GM19452 (cell line): ENCODE data around the gene SMYD4.
A peak's percentile ranks its signal among the peaks of the same experiment; 100 is the strongest.
"Not testable (repeated sequence)": the region's sequence is repeated elsewhere in the genome, so short reads cannot be mapped to it uniquely, and the experiment has no call there.

Experiments used
- ATAC-seq: cut with Tn5 transposase; IDR thresholded peaks from one replicate; pipeline ENCODE4 v1.9.1; 2021; ENCODE audit not compliant: unreplicated experiment

Gene SMYD4, protein sequence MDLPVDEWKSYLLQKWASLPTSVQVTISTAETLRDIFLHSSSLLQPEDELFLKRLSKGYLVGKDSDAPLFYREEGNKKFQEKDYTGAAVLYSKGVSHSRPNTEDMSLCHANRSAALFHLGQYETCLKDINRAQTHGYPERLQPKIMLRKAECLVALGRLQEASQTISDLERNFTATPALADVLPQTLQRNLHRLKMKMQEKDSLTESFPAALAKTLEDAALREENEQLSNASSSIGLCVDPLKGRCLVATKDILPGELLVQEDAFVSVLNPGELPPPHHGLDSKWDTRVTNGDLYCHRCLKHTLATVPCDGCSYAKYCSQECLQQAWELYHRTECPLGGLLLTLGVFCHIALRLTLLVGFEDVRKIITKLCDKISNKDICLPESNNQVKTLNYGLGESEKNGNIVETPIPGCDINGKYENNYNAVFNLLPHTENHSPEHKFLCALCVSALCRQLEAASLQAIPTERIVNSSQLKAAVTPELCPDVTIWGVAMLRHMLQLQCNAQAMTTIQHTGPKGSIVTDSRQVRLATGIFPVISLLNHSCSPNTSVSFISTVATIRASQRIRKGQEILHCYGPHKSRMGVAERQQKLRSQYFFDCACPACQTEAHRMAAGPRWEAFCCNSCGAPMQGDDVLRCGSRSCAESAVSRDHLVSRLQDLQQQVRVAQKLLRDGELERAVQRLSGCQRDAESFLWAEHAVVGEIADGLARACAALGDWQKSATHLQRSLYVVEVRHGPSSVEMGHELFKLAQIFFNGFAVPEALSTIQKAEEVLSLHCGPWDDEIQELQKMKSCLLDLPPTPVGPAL

DNA sequence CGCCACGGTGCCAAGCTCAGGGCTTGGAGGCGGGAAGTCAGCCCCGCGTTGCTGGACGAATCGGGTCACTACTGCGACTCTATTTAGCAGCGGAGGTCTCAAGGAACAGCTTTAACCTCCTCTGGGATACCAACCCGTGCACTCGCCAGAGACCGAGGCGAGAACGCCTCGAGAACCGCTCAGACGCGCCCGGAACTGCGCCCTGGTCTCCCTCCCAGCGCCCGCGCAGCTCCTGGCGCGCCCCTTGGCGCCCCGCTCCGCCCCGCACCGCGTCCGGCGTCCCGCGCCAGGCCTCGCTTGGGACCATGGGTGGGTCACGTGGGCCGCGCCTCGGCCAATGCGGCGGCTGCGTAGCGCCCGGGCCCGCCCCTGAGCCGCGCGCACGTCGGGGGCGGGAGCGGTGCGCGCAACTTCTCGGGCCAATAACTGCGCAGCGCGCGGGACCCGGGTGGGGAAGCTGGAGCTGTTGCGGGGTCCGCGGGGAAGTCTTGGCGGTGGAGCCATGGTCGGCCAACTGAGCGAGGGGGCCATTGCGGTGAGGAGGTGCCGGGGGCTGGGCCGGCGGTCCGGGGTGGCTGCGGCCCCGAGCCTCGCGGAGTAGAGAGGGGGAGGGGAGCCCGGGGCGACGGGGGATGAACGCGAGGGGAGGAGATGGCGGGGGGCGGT, at the start of gene SMYD4, which contains the start of gene RPA1:
Gene SMYD4 (minus strand): TSS at position 311 of the 666 bp plus-strand sequence. CDS start 1,908 bp downstream, outside the sequence.
Gene RPA1 (plus strand): TSS at position 414 of the 666 bp plus-strand sequence. CDS start 89 bp downstream, at position 503.
- ATAC-seq: peak; percentile 79

DNA sequence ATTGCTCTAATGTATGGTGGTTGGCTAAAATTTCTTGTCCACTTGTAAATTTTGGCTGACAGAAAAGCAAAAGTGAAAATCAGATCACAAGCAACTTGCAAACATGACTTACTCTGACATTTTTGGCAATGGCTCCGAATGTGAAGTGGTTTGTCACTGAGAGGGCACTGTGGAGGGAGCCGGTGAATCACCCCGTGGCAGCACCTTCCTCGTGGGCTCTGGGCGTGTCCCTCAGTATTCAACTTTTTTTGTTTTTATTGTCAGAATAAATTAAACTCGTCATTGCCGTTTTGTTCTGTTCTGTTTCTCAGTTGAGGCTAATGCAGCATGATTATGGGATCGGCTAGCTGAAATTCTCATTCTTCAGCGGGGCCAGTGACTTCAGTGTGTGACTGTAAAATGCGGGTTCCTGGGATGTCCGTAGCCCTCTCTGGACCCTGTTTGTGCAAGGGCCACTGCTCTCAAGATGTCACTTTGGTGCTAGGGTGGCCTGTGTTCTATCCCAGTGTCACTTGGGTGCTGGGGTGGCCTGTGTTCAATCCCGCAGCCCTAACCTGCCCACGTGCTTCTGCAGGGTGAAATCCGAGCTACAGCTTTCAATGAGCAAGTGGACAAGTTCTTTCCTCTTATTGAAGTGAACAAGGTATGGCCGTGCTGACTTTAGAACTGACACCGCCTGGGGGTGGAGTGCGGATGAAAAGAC, 48.9 kb upstream of the SMYD4 start:
- no peak for ATAC-seq

- ATAC-seq: no peak
Observed at GRCh38 chr17:1875597-1875996, 45.9 kb upstream of the SMYD4 start.

- no peak for ATAC-seq
Observed at GRCh38 chr17:1873418-1873817, 43.7 kb upstream of the SMYD4 start.

DNA sequence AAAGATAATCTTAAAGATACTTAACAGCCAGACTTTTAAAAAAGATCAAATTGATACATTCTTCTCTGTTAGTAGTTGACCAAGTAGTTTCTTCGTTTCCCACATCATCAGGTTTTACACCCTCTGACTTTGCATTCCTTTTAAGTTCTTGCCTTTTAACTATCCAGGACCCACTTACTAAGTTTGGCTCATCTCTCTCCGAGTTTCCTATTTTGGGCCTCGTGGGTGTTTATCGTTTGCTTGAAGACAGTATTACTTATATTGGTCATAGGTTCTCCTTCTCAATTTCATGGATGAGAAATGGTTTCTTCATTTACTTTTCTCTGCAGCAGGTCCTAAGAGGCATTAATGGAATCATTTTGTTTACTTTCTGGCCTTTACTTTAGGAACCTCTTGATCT, 43.3 kb upstream of the SMYD4 start:
- no peak for ATAC-seq

DNA sequence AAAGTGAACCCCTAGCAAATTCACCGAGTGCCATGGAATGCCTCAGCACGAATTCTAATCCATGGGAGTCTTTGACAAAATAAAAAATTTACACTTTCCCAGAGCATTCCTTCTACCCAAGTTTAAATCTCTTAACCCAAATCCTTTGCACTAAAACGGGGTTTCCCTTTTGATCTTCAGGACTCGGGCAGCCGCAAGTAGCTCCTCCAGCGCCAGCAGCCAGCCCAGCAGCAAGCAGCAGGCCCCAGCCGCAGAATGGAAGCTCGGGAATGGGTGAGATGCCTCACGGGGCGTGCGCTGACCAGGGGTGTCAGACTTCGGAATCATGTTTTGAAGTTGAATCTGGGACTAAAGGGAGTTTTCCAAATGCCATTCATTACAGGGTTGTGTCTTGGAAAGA, 42.6 kb upstream of the SMYD4 start:
- ATAC-seq: no peak

- ATAC-seq: no peak
Observed at GRCh38 chr17:1871756-1872155, 42.1 kb upstream of the SMYD4 start.

GRCh38 chr17:1870592-1870991, 40.9 kb upstream of the SMYD4 start:
- ATAC-seq: no peak

GRCh38 chr17:1868090-1868489, 38.4 kb upstream of the SMYD4 start:
- no peak for ATAC-seq

DNA sequence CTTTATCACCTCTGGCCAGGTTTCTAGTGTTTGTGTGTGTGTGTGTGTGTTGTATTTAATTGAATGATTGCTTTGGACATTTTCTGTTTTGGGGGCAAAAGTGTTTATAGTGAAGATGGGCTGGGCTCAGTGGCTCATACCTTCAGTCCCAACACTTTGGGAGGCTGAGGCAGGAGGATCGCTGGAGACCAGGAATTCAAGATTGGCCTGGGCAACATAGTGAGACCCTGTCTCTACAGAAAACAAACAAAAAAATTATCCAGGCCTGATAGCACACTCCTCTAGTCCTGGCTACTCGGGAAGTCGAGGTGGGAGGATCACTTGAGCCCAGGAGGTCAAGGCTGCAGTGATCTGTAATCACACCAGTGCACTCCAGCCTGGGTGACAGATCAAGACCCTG, 37.6 kb upstream of the SMYD4 start:
- ATAC-seq: no peak

- ATAC-seq: no peak
Observed at GRCh38 chr17:1865252-1866037, 35.7 kb upstream of the SMYD4 start.

DNA sequence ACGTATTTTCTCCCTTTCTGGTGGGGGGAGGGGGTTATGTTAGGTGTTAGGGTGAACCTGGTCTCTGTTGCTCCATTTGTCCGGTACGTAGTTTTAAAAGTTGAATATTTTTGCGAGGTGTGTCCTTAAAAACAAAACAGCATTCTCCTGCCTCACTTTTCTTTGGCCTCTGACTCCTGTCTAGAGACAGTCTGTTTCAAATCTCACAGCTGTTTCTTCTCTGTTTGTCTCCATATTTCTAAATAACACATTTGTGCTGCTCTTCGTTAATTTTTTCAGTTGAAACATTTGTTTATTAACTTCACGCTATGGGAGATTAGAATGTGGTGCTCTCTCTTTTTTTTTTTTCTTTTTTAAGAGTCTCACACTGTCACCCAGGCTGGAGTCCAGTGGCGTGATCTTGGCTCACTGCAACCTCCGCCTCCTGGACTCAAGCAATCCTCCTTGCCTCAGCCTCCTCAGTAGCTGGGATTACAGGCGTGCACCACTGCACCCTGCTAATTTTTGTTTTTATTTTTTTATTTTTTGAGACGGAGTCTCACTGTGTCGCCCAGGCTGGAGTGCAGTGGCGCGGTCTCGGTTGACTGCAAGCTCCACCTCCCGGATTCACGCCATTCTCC, 31.8 kb upstream of the SMYD4 start:
- ATAC-seq: no peak

DNA sequence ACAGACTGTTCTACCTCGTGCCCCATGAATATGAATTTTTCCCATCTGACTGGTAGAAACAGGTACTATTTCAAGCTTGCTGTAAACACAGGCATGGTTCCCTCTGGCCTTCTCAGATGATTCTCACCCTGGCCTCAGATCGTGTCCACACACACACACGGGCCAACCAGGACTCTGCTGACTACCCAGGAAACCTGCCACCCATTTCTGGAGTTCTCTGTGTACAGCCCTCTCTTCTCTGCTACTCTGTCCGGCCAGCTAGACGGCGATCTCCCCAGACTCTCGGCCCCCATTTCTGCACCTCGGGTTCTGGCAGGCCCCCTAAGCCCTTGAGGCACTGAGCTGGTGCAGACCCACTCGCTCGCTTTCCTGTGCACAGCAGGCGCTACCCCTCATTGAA, 31.3 kb upstream of the SMYD4 start:
- no peak for ATAC-seq

GRCh38 chr17:1856462-1856861, 26.8 kb upstream of the SMYD4 start:
- ATAC-seq: not testable (repeated sequence)

GRCh38 chr17:1853698-1854097, 24.0 kb upstream of the SMYD4 start:
- ATAC-seq: no peak

DNA sequence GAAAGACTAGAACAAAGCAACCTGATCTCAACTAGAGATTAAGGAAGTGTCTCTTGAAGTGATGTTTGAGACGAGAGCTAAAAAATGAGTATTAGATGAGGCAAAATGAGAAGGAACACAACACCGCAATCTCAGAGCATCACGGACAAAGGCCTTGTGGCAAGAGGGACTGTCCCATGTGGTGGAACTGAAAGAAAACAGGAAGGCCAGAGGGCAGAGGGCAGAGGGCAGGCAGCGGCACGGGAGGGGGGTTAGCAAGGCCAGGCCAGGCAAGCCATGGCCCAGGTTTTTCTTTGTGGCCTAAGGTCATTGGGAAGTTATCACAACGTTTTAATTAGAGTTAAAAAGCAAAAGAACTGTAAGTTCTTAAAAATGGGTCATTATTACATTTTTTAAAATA, 22.6 kb upstream of the SMYD4 start:
- ATAC-seq: no peak

DNA sequence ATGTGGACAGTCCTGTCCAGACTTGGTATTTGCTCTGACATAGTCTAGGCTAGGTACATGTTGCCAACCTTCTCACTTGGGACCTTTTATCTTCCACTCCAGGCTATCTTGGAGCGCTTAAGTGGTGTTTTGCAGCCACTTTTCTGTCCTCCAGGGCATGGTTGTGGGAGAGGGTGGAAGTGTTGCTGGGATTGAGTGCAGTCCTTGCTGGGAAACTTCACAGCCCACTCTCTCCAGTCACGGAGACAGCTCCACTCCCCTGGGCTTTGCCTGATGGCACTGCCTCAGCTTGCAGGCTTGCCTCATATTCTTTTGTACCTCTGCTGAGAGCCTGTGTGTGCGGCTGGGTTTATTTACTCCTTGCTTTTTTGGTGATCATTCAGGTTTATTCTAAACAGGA, 17.5 kb upstream of the SMYD4 start:
- no peak for ATAC-seq

DNA sequence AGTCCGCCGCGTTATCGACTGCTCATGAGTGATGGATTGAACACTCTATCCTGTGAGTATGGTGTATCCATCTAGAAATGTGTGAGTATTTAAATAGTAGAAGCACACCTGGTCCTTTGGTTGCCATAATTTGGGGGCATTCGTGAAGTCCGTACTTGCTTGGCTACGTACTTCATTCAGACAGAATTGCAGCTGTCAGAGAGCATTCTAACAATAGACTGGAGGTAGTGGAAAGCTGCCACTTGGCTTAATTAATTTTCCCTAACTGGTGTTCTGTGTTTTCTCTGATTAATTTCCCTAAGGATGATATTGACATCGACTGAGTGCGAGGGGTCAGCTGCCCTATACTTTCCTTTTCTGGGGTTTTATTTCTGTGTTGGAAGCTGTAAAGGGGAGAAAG, 14.2 kb upstream of the SMYD4 start:
- ATAC-seq: no peak

- no peak for ATAC-seq
Observed at GRCh38 chr17:1839516-1839915, 9.8 kb upstream of the SMYD4 start.
